Gastroesophageal sphincter (tissue), 4 donors: ENCODE data around the gene NEK7. TPM values are rescaled to one million over a fixed set of nuclear protein-coding genes. Genes with fewer than 3 reads are reported as not detected.

Source experiments
- ATAC-seq: fragments of 150-250 bp; one replicate; pipeline ENCODE4 v1.9.1; 2016; ENCODE audit warnings: mild to moderate bottlenecking, moderate library complexity
- H3K27ac ChIP-seq, 4 donors: fragments of 200-600 bp; sonication (generic) in 3 of 4; 1 replicate in 3 of 4; 2 replicates in 1 of 4; pipeline ENCODE4 v1.5.1; 2016 to 2019
- H3K27me3 ChIP-seq: fragments of 200-600 bp; sonication (generic); one replicate; pipeline ENCODE4 v1.5.1; 2019
- H3K36me3 ChIP-seq, 2 donors: fragments of 200-600 bp; sonication (generic); one replicate each; pipeline ENCODE4 v1.5.1; 2019; ENCODE audit warnings: control low read depth in 1 of 2
- H3K4me1 ChIP-seq, 3 donors: fragments of 200-600 bp; sonication (generic); 1 replicate in 2 of 3; 2 replicates in 1 of 3; pipeline ENCODE4 v1.5.1; 2016 to 2019; ENCODE audit warnings: control low read depth in 2 of 3
- H3K4me3 ChIP-seq, 2 donors: fragments of 200-600 bp; sonication (generic); one replicate each; pipeline ENCODE4 v1.5.1; 2019; ENCODE audit warnings: mild to moderate bottlenecking in 1 of 2, moderate library complexity in 1 of 2
- H3K9me3 ChIP-seq, 3 donors: fragments of 200-600 bp; sonication (generic); one replicate each; pipeline ENCODE4 v1.5.1; 2017 to 2019; ENCODE audit warnings: control low read depth in 2 of 3
- EP300 ChIP-seq: sonication (generic); formaldehyde crosslinking; IDR thresholded peaks from one replicate; pipeline ENCODE4 v1.6.1; 2017; ENCODE audit warnings: antibody characterized with exemption, mild to moderate bottlenecking
- POLR2A ChIP-seq, 2 donors: fragments of 450-650 bp; IDR thresholded peaks; one replicate each; pipeline ENCODE4 v1.6.1; 2017; ENCODE audit warnings: antibody characterized with exemption in 2 of 2, mild to moderate bottlenecking in 2 of 2, moderate library complexity in 1 of 2
- POLR2AphosphoS5 ChIP-seq: sonication (generic); formaldehyde crosslinking; IDR thresholded peaks from one replicate; pipeline ENCODE4 v1.6.1; 2017; ENCODE audit warnings: antibody characterized with exemption
- WGBS, 2 donors: methylation state at CpG; one replicate each; pipeline ENCODE4 v1.1.5; 2018; ENCODE audit warnings: low coverage in 1 of 2; 5-methylcytosine and 5-hydroxymethylcytosine counted together
- total RNA-seq, 4 donors: library from RNA; depleted of rRNA; stranded (reverse); fragments of >200 nt; gene quantifications; one replicate each; pipeline ENCODE4 v1.1.0, GENCODE V29; 2016
- TF ChIP-seq, protein P1 (sequence below), 4 experiments: fragments of 200-600 bp in 2 of 4; fragments of 450-650 bp in 2 of 4; sonication (generic) in 1 of 4; IDR thresholded peaks; one replicate each; pipeline ENCODE4 v1.5.1; 2017 to 2019; ENCODE audit warnings: antibody characterized with exemption in 4 of 4, mild to moderate bottlenecking in 2 of 4, moderate library complexity in 2 of 4

Gene NEK7
- total RNA-seq, 4 donors from 2014 or later = 114 to 250 (median 181) TPM

DNA sequence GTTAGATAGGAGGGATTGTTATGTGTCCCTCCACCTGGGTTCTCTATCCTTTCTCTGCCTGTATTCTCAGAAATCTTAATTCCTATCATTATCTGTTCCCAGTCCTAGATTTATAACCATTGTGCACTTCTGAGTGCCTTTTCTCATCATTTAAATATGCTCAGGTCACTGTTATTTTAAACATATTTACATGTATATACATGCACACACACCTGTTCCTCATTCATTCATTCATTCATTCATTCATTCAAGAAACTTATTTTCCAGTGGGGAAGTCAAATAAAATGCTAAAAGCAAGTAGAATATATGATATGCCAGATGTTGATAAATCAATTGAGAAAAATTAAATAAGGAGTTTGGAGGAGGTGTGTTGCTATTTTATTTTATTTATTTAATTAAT, 110.3 kb downstream of the NEK7 start:
- Histone ChIP-seq H3K36me3 (peaks cover 0 to 11% of the 10 kb centered on the region in 2 donors), H3K4me1 (no peaks in the 10 kb centered on the region), H3K4me3 (no peak overlapping the region), H3K9me3 (no peaks in the 10 kb centered on the region), H3K27ac (no peak overlapping the region), H3K27me3 (no peaks in the 10 kb centered on the region)
- no peak for ATAC-seq
- TF ChIP-seq POLR2AphosphoS5 = no peak
- TF ChIP-seq, protein P1, sequence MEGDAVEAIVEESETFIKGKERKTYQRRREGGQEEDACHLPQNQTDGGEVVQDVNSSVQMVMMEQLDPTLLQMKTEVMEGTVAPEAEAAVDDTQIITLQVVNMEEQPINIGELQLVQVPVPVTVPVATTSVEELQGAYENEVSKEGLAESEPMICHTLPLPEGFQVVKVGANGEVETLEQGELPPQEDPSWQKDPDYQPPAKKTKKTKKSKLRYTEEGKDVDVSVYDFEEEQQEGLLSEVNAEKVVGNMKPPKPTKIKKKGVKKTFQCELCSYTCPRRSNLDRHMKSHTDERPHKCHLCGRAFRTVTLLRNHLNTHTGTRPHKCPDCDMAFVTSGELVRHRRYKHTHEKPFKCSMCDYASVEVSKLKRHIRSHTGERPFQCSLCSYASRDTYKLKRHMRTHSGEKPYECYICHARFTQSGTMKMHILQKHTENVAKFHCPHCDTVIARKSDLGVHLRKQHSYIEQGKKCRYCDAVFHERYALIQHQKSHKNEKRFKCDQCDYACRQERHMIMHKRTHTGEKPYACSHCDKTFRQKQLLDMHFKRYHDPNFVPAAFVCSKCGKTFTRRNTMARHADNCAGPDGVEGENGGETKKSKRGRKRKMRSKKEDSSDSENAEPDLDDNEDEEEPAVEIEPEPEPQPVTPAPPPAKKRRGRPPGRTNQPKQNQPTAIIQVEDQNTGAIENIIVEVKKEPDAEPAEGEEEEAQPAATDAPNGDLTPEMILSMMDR (IDR thresholded peaks at IDR 0.05) = no peak
- no peak for TF ChIP-seq POLR2A (IDR thresholded peaks at IDR 0.05)
- TF ChIP-seq EP300 = no peak

DNA sequence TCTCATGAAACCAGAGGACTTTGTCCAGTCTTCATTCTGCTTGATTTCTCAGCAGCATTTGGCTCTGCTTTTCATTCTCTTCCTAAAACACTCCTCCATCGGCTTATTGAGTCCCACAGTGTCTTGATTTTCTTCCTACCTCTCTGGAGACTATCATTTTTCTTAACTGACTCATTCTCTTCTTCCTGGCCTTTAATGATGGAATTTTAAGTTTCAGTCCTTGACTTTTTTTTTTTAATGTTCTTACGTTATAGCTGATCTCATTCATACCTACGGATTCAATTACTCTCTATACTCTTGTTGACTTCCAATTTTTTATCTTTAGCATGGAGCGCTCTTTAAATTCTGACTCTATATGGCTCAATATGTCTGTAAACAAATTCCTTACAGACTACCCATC, 111.1 kb downstream of the NEK7 start:
- ATAC-seq = no peak
- Histone ChIP-seq H3K9me3 (no peaks in the 10 kb centered on the region), H3K27ac (no peak overlapping the region), H3K4me3 (no peak overlapping the region), H3K36me3 (peaks cover 0 to 11% of the 10 kb centered on the region in 2 donors), H3K27me3 (no peaks in the 10 kb centered on the region), H3K4me1 (no peaks in the 10 kb centered on the region)
- TF ChIP-seq, protein P1 (IDR thresholded peaks at IDR 0.05) = no peak
- TF ChIP-seq POLR2AphosphoS5 (no peak), POLR2A (IDR thresholded peaks at IDR 0.05) (no peak), EP300 (no peak)
- WGBS, 2 donors = 50 to 79% methylated on average over 1 to 4 of the region's 4 CpGs

DNA sequence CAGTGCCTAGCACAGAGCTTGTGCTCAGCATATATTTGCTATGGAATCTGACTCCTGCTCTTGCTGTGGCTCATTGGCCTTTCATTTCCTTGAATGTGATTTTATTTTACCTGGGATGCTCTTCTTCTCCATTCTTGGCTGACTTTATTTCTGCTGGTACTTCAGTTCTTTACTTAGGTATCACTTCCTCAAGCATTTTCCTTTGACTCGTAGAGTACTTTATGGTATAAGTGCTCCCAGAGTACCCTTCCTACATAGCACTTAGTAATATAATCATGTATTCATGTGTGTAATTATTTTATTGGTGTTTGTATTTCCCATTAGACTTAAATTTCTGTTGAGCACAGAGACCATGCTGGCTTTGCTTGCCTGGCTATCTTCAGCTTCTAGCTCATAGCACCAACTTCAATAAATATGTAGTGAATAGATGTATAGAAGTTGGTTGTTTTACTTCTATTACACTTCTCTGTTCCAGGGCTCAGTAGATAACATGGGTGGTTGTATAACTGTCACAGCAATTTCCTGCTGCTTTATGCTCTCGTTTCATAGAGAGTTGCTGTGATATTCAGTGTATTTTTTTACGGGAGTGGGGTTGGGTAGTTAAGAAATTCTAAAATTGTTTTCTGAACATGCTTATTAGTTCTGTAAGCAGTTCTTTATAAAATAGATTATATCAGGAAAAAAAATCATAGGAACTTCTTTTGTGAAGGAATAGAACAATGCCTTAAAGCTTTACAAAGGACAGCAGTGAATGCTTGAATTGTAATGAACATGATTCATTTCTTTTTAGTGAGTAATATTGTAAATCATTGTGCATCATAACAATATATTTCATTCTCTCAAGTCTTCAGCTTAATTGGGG, 112.2 kb downstream of the NEK7 start:
- Histone ChIP-seq H3K36me3 (peaks cover 0 to 11% of the 10 kb centered on the region in 2 donors), H3K4me1 (no peaks in the 10 kb centered on the region), H3K9me3 (no peaks in the 10 kb centered on the region), H3K27me3 (no peaks in the 10 kb centered on the region), H3K4me3 (no peak overlapping the region), H3K27ac (no peak overlapping the region)
- TF ChIP-seq EP300 (no peak), POLR2A (IDR thresholded peaks at IDR 0.05) (no peak)
- ATAC-seq = no peak
- WGBS, 2 donors = 60 to 76% methylated on average over 1 to 3 of the region's 3 CpGs

DNA sequence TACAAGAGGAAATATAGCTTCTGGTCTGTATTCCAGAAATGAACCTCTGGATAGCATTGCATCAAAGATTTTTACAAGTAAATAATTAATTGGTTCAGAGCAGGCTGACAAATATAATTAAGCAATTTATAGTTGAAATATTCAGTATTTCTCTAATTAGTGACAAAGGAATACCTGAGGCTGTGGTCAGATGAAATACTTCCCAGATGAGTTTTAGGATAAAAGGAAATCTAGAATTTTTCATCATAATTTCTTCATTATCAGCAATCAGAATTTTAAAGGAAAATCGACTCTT, 112.8 kb downstream of the NEK7 start:
- no peak overlapping the region for H3K27ac ChIP-seq
- no peaks in the 10 kb centered on the region for H3K4me1 ChIP-seq
- peaks cover 0 to 8% of the 10 kb centered on the region in 2 donors for H3K36me3 ChIP-seq
- TF ChIP-seq POLR2AphosphoS5 (no peak), EP300 (no peak)
- no peak overlapping the region for H3K4me3 ChIP-seq
- no peak for ATAC-seq
- WGBS, 2 donors = 71 to 92% methylated on average over 1 of the region's 1 CpG
- no peaks in the 10 kb centered on the region for H3K27me3 ChIP-seq
- H3K9me3 ChIP-seq = no peaks in the 10 kb centered on the region

DNA sequence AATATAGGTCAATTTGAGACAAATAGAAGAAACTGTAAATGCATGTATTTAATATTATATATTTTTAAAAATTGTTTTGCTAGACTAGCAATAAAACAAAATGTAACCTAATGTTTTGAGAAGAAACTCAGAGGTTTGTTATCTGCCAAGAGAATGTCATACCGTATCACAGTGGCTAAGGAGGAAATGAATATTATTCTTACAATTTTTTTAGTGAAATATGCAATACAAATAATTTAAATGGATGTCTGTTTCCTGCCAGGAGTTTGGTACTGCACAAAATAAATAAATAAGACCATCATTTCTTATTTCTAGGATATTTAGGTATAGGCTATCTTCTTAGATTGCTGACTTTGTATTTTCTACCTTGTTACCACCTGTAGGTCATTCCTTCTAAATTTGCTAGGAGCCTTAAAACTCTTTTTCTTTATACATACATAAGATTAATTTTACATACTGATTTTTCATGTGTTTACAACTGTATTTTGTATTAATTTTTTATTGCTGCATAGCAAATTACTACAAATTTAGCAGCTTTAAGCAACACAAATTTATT, 113.6 kb downstream of the NEK7 start:
- Histone ChIP-seq H3K27me3 (no peaks in the 10 kb centered on the region), H3K4me3 (no peak overlapping the region), H3K36me3 (peaks cover 0 to 4% of the 10 kb centered on the region in 2 donors), H3K27ac (no peak overlapping the region), H3K4me1 (no peaks in the 10 kb centered on the region), H3K9me3 (no peaks in the 10 kb centered on the region)
- ATAC-seq = no peak
- TF ChIP-seq EP300 (no peak), POLR2AphosphoS5 (no peak), POLR2A (IDR thresholded peaks at IDR 0.05) (no peak)
- TF ChIP-seq, protein P1 (IDR thresholded peaks at IDR 0.05) = no peak
- WGBS, 2 donors = 70 to 83% methylated on average over 1 of the region's 1 CpG

DNA sequence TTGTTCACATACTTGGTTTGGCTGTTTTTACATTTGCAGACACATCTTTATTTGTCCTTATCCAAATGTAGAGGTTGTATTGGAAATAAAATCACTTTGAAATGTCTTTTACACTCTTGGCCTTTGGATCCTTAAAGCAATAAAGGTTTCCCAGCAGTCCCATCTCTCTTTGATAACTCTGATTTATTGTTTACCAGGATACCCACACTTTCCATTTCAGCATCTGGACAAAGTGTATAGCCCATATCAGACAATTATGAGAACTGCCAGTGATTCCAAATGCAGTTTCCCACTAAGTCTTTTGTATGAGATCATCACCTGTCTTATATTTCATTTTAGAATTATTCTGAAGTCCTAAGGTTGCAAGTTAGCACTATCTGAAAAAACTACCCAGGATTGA, 114.7 kb downstream of the NEK7 start:
- no peak overlapping the region for H3K4me3 ChIP-seq
- no peak overlapping the region for H3K27ac ChIP-seq
- no peaks in the 10 kb centered on the region for H3K4me1 ChIP-seq
- TF ChIP-seq POLR2A (IDR thresholded peaks at IDR 0.05) (no peak), EP300 (no peak), POLR2AphosphoS5 (no peak)
- TF ChIP-seq, protein P1 (IDR thresholded peaks at IDR 0.05) = no peak
- H3K36me3 ChIP-seq = peaks cover 0 to 4% of the 10 kb centered on the region in 2 donors
- no peaks in the 10 kb centered on the region for H3K27me3 ChIP-seq
- ATAC-seq = no peak
- H3K9me3 ChIP-seq = no peaks in the 10 kb centered on the region
